Measurements from ENCODE around the gene C9orf152. TPM values are rescaled to one million over a fixed set of nuclear protein-coding genes. Genes with fewer than 3 reads are reported as not detected.

C9orf152 gene
- total and polyA plus RNA-seq, 2 of the 13 experiments (the other 11 are each of a cell fraction or from before 2014, with no cell fraction given), result 0.24 to 0.48 TPM

DNA sequence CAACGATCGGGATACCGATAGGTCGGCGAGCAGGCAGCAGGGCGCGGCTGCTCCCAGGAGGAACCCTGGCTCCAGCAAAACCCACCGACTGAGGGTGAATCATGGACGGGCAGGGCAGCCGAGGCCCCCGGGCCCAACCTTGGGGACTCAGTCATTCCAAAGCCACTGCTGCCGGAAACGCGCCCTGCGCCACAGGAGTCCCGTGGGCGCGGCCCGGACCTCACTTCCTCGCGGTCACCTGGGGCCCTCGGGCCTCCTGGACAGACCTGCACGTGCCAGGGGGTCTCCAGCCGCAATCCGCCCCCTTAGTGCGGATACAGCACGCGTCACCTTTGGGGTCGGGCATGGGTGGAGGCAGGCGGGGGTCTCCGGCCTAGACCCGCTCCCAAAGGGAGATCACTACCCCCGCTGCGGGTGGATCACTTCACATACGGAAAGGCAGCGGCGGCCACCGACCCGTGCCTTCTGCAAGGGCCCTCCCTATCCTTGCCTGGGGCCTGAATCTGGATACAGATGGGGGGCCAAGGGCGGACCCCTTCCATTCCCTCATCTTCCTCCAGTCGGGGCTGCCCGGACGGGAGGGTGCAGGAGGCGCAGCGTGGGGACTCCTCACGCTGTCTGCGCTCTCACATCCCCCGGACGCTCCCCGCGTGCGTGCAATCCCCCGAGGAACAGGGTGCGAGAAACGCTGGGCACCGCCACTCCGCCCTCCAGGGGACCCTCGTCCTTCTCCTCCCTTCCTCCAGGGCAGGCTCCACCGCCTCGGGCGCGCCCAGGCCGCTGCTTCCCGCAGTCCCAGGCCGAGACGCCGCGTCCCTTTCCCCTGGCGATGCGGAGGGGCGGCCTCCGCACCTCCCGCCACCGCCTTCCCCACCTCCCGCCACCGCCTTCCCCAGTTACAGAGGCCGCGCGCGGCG, 47.8 kb upstream of the C9orf152 start (continued):
- TF ChIP-seq MXI1 (IDR thresholded peaks at IDR 0.05; ENCODE audit: borderline replicate concordance, low read depth, low read length) (peak; percentile 25; the same call in 1 of the 3 replicates), FOXA3 (CRISPR knock-in tag; IDR thresholded peaks at IDR 0.05) (no peak), CENPBD1 (CRISPR knock-in tag; IDR thresholded peaks at IDR 0.05; ENCODE audit: borderline replicate concordance, low read depth) (no peak), TBP (CRISPR knock-in tag; IDR thresholded peaks at IDR 0.05) (no peak), MTF1 (CRISPR knock-in tag; IDR thresholded peaks at IDR 0.05) (peak; percentile 42; the same call in 1 of the 2 replicates), EP300 (IDR thresholded peaks at IDR 0.05; ENCODE audit: low read depth in 2 of 2, low read length in 2 of 2) (no peak), EP300 (CRISPR knock-in tag; IDR thresholded peaks at IDR 0.05; ENCODE audit: borderline replicate concordance) (no peak), ZNF558 (CRISPR knock-in tag; IDR thresholded peaks at IDR 0.05; ENCODE audit: borderline replicate concordance) (0 out of 2 replicates have a peak, but pooled peaks have one; percentile 45), ONECUT2 (CRISPR knock-in tag; IDR thresholded peaks at IDR 0.05) (peak; percentile 10; the same call in 1 of the 2 replicates), BHLHE40 (IDR thresholded peaks at IDR 0.05; ENCODE audit: low read length) (peak; percentile 86), NFYC (CRISPR knock-in tag; IDR thresholded peaks at IDR 0.05) (no peak), ZNF337 (CRISPR knock-in tag; IDR thresholded peaks at IDR 0.05; ENCODE audit: borderline replicate concordance, low read depth) (no peak), ZNF790 (CRISPR knock-in tag; IDR thresholded peaks at IDR 0.05; ENCODE audit: borderline replicate concordance) (0 out of 2 replicates have a peak, but pooled peaks have one; percentile 40), ZNF383 (CRISPR knock-in tag; IDR thresholded peaks at IDR 0.05; ENCODE audit: borderline replicate concordance) (no peak), ZFP62 (CRISPR knock-in tag; IDR thresholded peaks at IDR 0.05) (no peak), ZNF282 (IDR thresholded peaks at IDR 0.05; ENCODE audit: partially characterized antibody) (no peak), RFXANK (CRISPR knock-in tag; IDR thresholded peaks at IDR 0.05) (no peak), ZNF550 (CRISPR knock-in tag; IDR thresholded peaks at IDR 0.05; ENCODE audit: borderline replicate concordance) (no peak), MTA1 (CRISPR knock-in tag; IDR thresholded peaks at IDR 0.05; ENCODE audit: borderline replicate concordance) (0 out of 2 replicates have a peak, but pooled peaks have one; percentile 26)
- TF ChIP-seq, protein P1, sequence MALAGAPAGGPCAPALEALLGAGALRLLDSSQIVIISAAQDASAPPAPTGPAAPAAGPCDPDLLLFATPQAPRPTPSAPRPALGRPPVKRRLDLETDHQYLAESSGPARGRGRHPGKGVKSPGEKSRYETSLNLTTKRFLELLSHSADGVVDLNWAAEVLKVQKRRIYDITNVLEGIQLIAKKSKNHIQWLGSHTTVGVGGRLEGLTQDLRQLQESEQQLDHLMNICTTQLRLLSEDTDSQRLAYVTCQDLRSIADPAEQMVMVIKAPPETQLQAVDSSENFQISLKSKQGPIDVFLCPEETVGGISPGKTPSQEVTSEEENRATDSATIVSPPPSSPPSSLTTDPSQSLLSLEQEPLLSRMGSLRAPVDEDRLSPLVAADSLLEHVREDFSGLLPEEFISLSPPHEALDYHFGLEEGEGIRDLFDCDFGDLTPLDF (CRISPR knock-in tag; IDR thresholded peaks at IDR 0.05), result no peak
- TF ChIP-seq, protein P2, sequence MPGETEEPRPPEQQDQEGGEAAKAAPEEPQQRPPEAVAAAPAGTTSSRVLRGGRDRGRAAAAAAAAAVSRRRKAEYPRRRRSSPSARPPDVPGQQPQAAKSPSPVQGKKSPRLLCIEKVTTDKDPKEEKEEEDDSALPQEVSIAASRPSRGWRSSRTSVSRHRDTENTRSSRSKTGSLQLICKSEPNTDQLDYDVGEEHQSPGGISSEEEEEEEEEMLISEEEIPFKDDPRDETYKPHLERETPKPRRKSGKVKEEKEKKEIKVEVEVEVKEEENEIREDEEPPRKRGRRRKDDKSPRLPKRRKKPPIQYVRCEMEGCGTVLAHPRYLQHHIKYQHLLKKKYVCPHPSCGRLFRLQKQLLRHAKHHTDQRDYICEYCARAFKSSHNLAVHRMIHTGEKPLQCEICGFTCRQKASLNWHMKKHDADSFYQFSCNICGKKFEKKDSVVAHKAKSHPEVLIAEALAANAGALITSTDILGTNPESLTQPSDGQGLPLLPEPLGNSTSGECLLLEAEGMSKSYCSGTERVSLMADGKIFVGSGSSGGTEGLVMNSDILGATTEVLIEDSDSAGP (CRISPR knock-in tag; IDR thresholded peaks at IDR 0.05; ENCODE audit: borderline replicate concordance), result peak; percentile 61; the same call in 1 of the 2 replicates
- TF ChIP-seq, protein P3, sequence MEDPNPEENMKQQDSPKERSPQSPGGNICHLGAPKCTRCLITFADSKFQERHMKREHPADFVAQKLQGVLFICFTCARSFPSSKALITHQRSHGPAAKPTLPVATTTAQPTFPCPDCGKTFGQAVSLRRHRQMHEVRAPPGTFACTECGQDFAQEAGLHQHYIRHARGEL (CRISPR knock-in tag; IDR thresholded peaks at IDR 0.05), result 0 out of 2 replicates have a peak, but pooled peaks have one; percentile 21
- TF ChIP-seq, protein P4, sequence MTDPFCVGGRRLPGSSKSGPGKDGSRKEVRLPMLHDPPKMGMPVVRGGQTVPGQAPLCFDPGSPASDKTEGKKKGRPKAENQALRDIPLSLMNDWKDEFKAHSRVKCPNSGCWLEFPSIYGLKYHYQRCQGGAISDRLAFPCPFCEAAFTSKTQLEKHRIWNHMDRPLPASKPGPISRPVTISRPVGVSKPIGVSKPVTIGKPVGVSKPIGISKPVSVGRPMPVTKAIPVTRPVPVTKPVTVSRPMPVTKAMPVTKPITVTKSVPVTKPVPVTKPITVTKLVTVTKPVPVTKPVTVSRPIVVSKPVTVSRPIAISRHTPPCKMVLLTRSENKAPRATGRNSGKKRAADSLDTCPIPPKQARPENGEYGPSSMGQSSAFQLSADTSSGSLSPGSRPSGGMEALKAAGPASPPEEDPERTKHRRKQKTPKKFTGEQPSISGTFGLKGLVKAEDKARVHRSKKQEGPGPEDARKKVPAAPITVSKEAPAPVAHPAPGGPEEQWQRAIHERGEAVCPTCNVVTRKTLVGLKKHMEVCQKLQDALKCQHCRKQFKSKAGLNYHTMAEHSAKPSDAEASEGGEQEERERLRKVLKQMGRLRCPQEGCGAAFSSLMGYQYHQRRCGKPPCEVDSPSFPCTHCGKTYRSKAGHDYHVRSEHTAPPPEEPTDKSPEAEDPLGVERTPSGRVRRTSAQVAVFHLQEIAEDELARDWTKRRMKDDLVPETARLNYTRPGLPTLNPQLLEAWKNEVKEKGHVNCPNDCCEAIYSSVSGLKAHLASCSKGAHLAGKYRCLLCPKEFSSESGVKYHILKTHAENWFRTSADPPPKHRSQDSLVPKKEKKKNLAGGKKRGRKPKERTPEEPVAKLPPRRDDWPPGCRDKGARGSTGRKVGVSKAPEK (CRISPR knock-in tag; IDR thresholded peaks at IDR 0.05; ENCODE audit: borderline replicate concordance), result no peak

Measured in HepG2 (cell line).